Activated CD8-positive, alpha-beta memory T cell treated with anti-CD3 and anti-CD28 coated beads, Interleukin-2, amount 50 U/mL, for 1 hour (primary cell): ENCODE data around the gene ADAM15.

Experiments used
- DNase-seq: peaks from one replicate; pipeline ENCODE4 v3.0.0-alpha.2; 2020; ENCODE audit errors: extremely low read depth

The ADAM15 gene

DNA sequence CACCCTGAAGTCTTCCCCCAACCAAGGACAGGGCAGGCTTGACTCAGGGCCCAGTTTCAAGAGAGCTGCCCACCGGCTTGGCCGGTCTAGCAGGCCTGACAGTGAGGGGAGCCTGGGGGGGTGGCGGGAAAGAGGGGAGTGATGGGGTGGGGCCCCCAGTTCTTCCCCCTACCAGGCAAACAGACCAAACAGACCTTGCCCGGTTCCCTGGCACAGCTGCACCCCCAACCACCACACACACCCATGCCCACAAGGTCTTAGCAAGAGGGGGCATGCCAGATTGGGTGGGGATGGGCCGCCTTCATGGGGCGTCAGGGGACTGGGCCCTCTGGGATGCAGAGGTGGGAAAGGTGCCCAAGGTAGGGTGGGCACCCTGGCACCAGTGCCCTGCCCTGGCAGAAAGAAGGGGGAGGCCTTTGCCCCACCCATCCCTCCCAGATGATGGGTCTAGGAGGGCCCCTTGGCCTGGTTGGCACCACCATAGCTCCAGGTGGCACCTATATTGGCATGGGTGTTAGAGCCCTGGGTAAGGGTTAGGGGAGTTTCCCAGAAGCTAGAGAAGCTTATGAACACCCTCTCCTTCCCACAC lies 39.6 kb upstream of the ADAM15 start:
- DNase-seq, result no peak

DNA sequence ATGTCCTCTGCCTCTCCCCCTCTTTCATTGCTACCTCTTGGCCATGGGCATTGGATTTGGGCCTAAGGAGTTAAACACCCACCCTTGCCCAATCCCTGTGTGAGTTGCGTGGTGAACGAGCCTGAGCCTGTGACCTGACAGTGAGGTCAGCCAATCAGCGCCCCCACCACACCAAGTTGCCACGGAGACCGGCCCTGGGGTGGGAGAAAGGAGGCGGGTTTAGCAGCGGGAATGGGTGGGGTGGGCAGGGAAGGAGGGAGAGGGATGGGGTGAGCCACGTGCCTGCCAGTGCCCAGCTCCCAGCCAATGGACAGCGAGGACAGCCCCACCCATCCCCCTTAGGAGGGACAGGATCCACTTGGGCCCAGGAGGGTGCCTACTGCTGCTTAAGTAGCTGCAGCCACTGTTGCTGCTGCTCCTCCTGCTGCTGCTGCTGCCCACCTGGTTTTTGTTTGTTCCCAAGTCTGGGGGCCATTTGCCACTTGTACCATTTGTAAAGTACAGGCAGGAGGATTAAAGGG lies 39.0 kb upstream of the ADAM15 start:
- DNase-seq, result no peak

DNA sequence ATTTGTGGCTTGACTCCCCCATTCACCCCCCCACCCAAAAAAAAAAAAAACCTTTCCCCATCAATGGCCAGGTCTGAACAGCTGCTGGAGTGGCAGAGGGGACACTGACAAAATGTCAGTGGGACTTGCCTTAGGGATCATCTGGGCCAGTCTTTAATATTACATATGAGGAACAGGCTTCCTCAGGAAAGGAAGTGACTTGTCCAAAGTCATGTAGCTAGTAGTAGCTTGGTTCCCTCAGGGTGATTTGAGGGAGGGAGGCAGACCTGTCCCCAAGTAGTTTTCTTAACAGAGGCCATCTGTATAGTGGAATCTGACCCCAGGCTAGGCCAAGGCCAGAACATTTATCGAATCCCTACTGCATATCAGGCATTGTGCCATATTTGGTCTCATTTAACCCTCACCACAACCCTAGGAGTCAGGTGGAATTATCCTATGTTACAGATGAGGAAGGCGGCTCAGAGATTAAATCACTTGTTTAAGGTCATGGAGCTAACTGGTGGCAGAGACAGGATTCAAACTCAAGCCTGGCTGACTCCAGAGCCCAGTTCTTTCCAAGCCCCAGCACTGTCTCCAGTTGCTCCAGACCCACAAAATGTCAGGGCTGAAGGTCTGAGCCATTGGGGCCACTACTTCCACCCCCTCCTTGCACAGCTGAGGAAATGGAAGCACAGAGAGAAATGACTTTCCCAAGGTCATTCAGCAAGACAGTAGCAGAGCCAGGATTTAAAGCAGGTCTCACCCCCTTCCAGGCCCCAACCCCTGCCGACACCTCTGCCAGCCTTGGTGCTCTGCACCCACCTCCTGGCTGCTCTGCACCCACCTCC lies 38.1 kb upstream of the ADAM15 start:
- DNase-seq, result no peak

DNA sequence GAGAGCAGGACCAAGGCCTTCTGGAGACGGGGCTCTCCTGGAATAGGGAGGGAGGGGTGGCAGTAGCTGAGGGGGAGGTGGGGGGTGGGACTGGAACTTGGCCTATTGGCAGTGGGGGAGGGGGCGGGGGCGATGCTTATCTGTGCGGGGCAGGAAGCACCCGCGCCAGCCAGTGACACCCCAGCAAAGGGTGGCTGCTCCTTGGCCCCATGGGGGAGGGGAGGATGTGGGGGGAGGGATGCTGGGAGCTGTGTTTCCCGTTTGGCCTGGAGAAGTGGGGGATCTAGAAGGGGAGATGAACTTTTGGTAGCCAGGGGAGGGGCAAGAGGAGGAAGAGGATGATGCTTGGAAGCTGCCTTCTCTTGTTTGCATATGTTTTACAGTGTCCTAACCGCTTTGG lies 37.5 kb upstream of the ADAM15 start:
- no peak for DNase-seq

DNA sequence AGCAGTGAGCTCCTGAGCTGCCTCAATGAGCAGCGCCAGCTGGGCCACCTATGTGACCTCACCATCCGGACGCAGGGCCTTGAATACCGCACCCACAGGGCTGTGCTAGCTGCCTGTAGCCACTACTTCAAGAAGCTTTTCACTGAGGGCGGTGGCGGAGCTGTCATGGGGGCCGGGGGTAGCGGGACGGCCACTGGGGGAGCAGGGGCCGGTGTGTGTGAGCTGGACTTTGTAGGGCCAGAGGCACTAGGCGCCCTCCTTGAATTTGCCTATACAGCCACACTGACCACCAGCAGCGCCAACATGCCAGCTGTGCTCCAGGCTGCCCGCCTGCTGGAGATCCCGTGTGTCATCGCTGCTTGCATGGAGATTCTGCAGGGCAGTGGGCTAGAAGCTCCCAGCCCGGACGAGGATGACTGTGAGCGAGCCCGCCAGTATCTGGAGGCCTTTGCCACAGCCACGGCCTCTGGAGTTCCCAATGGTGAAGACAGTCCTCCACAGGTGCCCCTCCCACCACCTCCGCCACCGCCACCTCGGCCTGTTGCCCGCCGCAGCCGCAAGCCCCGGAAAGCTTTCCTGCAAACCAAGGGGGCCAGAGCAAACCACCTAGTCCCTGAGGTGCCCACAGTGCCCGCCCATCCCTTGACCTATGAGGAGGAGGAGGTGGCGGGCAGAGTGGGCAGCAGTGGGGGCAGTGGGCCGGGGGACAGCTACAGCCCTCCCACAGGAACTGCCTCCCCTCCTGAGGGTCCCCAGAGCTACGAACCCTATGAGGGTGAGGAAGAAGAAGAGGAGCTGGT lies 36.2 kb upstream of the ADAM15 start:
- DNase-seq, result no peak

DNA sequence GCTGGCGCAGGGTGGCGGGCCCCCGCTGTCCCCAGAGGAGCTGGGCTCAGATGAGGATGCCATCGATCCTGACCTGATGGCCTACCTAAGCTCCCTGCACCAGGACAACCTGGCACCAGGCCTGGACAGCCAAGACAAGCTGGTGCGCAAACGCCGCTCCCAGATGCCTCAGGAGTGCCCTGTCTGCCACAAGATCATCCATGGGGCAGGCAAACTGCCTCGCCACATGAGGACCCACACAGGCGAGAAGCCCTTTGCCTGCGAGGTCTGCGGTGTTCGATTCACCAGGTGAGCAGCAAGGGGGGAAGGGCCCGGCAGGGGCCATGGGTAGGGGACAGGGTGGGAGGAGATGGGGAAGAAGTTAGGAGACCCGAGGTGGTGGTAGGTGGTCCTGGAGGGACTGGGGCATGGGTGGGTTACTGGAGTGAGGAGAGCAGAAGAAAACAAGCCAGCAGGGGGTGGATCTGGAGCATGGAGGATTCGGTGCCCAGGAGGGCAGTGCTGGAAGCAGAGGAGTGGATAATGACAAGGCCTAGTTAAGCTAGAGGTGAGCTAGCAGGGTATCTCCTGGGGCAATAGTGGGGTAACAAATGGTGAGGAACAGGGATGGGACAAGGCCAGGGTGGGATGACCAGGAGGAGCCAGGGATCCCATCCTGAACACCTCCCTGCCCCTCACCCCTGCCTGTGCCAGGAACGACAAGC lies 35.4 kb upstream of the ADAM15 start:
- DNase-seq, result no peak

DNA sequence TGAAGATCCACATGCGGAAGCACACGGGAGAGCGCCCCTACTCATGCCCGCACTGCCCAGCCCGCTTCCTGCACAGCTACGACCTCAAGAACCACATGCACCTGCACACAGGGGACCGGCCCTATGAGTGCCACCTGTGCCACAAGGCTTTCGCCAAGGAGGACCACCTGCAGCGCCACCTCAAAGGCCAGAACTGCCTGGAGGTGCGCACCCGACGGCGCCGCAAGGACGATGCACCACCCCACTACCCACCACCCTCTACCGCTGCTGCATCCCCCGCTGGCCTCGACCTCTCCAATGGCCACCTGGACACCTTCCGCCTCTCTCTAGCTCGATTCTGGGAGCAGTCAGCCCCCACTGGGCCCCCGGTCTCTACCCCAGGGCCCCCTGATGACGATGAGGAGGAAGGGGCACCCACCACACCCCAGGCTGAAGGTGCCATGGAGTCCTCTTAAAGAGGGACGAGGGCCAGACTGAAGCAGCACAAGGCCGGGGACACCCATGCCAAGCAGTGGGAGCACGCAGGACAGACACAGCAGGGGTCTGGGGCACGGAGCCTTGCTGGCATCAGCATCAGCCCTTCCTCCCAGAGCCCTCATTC lies 34.8 kb upstream of the ADAM15 start:
- DNase-seq, result no peak

DNA sequence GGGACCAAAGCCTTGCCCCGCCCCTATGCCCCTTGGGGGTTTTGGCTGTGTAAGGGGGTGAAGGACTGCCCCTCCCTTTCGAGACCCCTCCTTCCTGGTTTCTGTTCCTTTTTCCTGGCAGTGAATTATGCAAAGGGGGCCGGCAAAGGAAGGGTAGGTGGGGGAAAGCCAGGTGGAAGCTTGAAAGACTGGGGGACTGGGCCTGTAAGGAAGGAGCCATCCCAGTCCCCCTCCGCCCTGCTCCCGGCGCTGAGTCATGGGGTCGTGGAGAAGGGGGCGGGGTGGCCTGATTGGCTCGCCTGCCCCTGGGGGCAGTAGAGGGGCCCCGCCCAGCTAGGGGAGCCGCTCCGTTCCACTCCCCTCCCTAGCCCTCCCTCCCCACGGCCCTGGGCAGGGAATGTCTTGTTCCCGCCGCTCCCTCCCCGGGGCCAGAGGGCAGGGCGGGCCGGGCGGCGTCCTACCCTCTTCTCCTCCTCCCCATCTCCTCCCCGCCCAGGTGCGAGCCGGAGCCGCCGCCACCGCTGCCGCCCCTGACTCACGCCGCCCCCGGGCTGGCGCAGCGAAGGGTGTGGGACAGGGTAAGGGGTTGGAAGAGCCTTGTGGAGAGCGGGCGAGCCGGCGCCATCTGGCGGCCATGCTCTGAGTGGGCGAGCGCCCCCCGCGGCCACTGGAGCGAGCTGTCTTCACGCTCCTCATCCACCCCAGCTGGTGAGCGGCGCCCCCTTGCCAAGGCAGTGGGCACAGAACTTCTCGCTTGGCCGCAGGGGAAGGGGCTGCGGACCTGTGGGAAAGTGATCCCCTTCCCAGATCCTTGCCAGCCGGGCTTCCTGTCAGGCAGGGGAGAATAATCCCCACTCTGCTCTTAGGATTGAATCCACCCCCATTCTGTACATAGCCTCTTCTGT lies 33.8 kb upstream of the ADAM15 start:
- peak; percentile 55 for DNase-seq

DNA sequence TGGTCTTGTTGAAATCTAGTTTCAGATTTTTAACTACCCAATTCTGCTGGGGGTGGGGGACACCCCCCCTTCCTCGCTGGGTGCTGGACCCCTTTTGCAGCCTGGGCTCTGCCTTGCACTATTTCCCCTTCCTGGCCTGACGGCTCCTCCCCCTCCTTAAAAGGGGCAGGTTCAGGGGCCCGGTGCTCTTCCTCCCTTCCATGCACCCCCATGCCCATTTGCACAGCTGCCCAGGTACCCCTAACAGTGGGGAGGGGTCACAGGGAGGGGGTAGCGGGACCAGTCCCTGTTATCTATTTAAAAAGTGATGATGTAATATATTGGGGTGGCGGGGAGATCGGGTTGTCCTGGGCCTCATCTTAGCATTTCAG lies 33.2 kb upstream of the ADAM15 start:
- no peak for DNase-seq

DNA sequence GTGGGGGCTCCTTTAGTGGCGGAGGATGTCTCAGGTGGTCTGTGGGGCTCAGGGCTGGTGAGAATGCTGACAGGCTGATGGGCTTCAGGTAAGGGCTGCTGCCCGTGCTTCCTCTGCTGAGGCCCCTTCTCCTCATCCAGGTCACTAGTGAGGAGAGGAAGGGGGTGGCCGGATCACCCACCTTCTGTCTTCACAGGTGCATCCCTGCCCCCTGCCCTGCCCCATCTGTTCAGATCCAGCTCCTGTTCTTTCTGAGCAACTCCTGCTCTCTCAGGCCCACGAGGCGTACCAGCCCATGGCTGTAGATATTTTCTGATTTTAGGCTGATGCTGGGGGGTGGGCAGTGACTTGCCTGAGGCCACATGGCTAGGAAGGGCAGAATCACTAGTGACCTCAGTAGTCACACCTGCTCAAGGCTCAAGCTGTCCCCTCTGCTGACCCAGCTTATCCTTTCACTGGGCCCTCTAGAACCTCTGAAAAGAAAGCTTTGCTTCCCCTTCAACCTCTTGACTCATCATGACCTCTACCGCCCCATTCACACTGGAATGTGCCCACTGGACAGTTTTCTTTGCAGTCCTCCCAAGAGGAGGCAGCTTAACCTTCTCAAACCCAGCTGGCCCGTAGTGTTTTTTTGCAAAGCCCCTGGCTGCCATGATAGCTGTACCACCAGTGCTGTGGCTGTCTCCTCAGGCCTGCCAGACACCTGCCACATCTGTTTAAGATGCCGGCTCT lies 32.3 kb upstream of the ADAM15 start:
- no peak for DNase-seq

DNA sequence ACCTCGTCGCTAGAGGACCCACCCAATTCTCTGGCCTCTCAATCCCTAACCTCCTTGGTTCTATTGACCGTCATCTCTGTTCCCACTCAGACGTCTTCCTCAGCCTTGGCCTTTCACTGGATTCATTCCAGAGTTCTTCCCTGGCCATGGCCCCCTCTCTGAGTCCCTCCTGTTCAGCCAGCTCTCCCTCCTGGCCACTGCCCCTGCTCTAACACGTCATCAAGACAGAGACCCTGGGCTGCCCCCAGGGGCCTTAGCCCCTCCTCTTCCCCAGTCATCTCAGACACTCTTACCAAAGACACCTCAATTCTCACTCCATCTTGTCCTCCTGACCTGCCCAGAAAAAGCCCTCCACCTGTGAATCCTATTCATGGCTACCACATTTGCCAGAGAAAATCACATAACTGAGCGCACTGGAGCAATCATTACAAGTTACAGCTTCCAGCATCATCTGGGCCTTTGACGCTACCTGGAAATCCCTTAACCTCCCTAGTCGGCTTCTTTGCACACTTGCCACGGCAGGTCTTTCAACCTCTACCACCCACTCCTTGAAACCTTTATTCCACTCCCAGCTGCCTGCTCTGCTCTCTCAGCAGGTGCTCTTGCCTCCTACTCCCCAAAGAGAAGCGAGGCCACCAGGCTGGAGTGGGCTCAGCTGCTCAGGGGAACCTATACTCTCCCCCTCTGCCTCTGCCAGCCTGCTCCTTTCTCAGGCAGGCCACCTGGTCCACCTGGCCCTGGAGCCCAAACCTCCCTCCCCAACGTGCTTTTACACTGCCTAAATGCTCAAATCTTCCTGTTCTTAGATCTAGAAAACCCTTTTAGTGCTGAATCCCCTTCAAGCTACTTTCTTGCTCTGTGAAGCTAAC lies 31.5 kb upstream of the ADAM15 start:
- no peak for DNase-seq

DNA sequence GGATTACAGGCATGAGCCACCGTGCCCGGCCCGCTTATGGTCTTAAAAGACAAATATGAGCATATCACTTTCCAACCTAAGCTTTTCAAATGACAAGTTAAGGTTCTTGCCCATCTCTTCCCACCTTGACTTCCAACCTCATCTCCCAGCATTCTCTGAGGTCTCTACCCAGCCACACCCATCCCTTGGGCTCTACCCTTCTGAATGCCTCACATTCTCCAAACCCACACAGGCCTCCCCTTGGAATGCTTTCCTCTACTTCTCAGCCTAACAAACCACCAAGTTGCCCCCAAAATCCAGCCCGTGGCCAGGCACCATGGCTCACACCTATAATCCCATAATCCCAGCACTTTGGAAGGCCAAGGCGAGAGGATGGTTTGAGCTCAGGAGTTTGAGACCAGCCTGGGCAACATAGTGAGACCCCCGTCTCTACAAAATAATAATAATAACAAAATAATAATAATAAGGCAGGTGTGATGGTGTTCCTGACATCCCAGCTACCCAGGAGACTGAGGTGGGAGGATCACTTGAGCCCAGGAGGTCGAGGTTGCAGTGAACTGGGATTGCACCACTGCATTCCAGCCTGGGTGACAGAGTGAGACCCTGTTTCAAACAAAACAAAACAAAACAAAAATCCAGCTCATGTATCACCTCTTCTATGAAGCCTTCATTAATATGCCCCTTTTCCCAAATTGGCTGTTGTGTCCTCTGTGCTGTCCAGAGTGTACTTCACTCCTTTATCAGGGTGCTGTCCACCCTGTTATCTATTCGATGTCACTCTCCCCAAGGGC lies 28.8 kb upstream of the ADAM15 start:
- no peak for DNase-seq

DNA sequence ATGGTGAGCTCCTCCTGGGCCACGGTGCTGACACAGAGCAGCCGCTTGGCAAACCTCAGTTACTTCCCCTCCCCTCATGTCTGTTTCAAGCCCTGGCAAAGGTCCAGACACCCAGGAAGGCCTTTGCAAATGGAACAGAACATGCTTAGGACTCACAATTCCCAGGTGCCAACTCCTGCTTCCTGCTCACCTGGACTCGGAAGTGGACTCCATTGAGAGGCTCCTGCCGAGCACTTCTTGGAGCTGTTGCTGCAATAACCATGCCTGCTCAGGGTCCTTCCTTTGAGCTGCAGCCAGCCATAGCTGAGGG lies 28.2 kb upstream of the ADAM15 start:
- no peak for DNase-seq

DNA sequence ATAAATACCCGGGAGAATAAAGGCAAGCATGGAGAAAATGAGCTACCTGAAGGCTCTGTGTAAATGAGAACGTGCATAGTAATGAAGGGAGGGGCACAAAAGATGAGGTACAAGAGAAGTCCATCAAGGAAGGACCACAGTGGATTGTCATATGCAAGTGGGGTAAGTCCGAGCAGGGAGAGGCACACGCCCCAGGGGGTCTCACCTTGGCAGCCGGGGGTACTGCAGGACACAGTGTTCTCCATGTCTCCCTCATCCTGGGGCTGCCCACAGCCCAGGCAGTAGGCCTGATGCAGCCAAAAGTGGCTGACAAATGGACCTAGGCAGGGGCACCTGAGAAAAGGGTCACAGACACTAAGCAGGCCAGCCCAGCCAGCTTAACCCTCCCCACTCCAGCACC lies 27.5 kb upstream of the ADAM15 start:
- DNase-seq, result no peak

DNA sequence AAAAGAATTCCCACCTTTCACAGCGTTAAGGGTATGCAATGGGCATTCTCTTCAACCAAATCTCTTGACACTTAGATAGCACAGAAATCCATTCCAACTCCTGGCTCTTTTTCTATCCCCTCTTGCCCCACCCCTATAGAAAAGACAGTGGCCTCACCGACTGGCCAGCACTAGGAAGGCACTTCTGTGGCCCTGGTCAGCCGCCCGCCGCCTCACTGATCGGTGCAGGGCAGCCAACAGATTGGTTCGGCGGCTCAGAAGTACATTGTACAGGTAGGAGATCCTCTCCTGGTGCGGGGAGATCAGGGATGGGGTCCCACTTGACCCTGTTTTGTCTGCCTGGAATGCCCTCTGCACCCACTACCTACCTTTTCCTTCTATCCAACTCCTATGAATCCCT lies 26.8 kb upstream of the ADAM15 start:
- no peak for DNase-seq

DNA sequence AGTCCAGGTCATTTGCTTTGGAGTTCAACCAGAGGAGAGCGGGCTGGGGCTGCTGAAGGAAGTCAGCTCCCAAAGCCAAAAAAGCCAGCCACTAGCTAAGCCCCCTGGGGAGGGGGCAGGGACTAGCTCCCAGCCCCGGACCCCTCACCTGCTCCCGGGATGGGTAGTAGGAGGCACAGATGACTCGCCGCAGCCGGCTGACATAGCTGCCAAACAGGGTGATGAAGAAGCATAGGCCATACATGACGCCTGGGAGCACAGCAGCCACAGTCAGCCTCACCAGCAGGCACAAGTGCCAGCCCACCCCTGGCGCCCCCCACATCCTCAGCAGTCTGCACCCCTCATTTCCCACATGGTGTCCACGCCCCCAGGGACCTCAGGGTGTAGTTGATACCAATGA lies 25.0 kb upstream of the ADAM15 start:
- no peak for DNase-seq

DNA sequence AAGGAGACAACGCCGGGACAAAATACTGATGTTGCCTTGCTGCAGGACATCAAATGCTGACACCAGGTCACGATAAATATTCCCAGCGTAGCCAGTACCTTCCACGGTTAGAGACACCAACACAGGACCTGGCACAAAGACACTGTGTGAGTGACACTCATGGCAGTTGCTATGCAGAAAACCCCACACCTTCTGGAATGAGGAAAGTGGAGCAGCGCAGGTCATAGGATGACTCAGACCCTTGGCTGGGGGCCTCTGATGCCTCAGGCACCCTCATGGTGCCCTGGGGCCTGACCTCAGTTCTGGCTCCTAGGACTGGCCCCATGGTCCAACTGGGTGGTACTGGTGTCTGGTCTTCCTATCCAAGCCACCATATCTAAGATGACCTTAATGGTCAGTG lies 24.5 kb upstream of the ADAM15 start:
- no peak for DNase-seq

DNA sequence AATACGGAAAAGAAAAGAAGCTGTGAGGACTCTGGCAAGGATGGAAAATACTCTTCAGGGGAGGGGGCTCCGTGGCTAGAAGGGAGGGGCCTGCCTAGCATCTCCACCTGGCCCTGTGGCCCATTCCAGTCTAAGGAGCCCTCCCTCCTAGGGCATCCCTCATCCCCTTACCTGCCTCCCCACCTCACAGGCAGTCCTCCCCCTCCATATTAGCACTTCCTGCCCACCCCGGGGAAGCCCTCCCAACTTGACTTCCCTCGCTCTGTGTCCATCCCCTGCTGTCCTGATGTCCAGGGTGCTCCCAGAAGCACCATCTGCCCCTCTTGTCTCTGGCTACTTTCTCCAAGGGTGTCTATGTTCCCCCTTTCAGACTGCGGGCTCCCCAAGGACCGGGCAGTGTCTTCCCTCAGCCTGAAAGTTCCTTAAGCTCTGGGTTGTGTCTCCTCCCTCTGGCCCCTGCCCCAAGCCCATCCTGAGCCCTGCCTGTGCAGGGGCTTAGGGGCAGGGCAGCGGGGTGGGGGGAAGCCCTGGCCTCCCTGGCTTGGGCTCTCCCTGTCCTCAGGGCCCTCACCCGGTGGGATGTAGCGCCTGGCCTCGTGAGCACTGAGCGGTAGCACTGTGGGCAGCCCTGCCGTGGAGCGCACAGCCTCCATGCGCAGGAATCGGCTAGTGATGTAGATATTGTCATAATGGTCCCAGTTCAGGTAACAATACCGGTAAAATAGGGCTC lies 21.4 kb upstream of the ADAM15 start:
- DNase-seq, result no peak
